Measurements from ENCODE around the gene OGA. TPM values are rescaled to one million over a fixed set of nuclear protein-coding genes. Genes with fewer than 3 reads are reported as not detected.
A peak's percentile ranks its signal among the peaks of the same experiment; 100 is the strongest.

Gene OGA
- total and polyA plus RNA-seq, 9 of the 15 experiments (the other 6 are each of a cell fraction or from before 2014, with no cell fraction given), result 13.5 to 73.5 (median 59.5) TPM

- Histone ChIP-seq H3K4me2 (ENCODE audit: insufficient read depth, low read length) (no peak overlapping the region), H4K20me1 (replicated peaks; ENCODE audit: control insufficient read depth, insufficient read depth, low read length) (0 out of 2 replicates have a peak, but pooled peaks cover 5% of the 10 kb centered on the region), H3K9me1 (ENCODE audit: control insufficient read depth, insufficient read depth, low read length) (no peaks in the 10 kb centered on the region), H3K4me3 (no peak overlapping the region), H3K9me3 (replicated peaks; ENCODE audit: control insufficient read depth, insufficient read depth, low read depth, low read length) (no peaks in the 10 kb centered on the region), H2AFZ (ENCODE audit: low read depth, low read length) (no peak overlapping the region), H3K4me1 (replicated peaks in 1 of 2; ENCODE audit: control insufficient read depth in 2 of 2, insufficient read depth in 2 of 2, low read length in 2 of 2) (peaks cover 9 to 30% of the 10 kb centered on the region in 2 experiments; a peak in 4 of 5 replicates), H3K9ac (ENCODE audit: insufficient read depth in 1 of 2, low read depth in 2 of 2, low read length in 2 of 2) (peak overlapping the region in 1 of 2 experiments; percentile 40; a peak in 1 of 4 replicates), H3K36me3 (ENCODE audit: control insufficient read depth, insufficient read depth, low read length) (peaks cover 4% of the 10 kb centered on the region; the same call in 1 of the 3 replicates), H3K79me2 (ENCODE audit: control insufficient read depth, insufficient read depth, low read length) (no peaks in the 10 kb centered on the region), H3K27ac (ENCODE audit: extremely low read depth, low read depth, low read length) (no peak overlapping the region), H3K27me3 (ENCODE audit: control insufficient read depth in 2 of 2, insufficient read depth in 2 of 2, low read length in 2 of 2) (no peaks in the 10 kb centered on the region)
- peak; percentile 0 to 1 (median 1) for DNase-seq (ENCODE audit: extremely low read depth in 1 of 4, low spot score in 3 of 4)
- CTCF ChIA-PET (ENCODE audit: low intra/inter-chr PET ratio), result no interaction called here
- no TSS peak for BruUV-seq (replicated peaks)
- in situ Hi-C loops (cut with MboI) (loop anchor here (5.0 to 25.0 kb wide), 5 partner anchors 204 to 774 kb away; partner anchors contain the start of genes ACTR1A, CUEDC2 and SUFU), intact Hi-C loops (cut with micrococcal nuclease) (no loop called here)
- no peak for TF ChIP-seq TCF15 (CRISPR knock-in tag; IDR thresholded peaks at IDR 0.05)
- no peak for TF ChIP-seq GATAD2A (IDR thresholded peaks at IDR 0.05)
- TF ChIP-seq GABPB1 (CRISPR knock-in tag; IDR thresholded peaks at IDR 0.05), result no peak
- TF ChIP-seq DNMT1 (IDR thresholded peaks at IDR 0.05), result no peak
- TF ChIP-seq KAT8 (IDR thresholded peaks at IDR 0.05; ENCODE audit: low read depth), result no peak
- TF ChIP-seq ARNT (IDR thresholded peaks at IDR 0.05), result no peak
- TF ChIP-seq ESRRB (CRISPR knock-in tag; IDR thresholded peaks at IDR 0.05; ENCODE audit: borderline replicate concordance), result no peak
- TF ChIP-seq ARID2 (IDR thresholded peaks at IDR 0.05), result no peak
- no peak for TF ChIP-seq SNAPC5 (CRISPR knock-in tag; IDR thresholded peaks at IDR 0.05)
- no peak for TF ChIP-seq ZNF354B (CRISPR knock-in tag; IDR thresholded peaks at IDR 0.05)
- TF ChIP-seq NR2C1 (IDR thresholded peaks at IDR 0.05), result no peak
- TF ChIP-seq NR2C1 (tag; IDR thresholded peaks at IDR 0.05), result no peak
- no peak for TF ChIP-seq POLR3A (IDR thresholded peaks at IDR 0.05; ENCODE audit: borderline replicate concordance, extremely low read depth, insufficient read depth, insufficient read length)
- no peak for TF ChIP-seq DLX4 (CRISPR knock-in tag; IDR thresholded peaks at IDR 0.05)
- TF ChIP-seq MIER1 (IDR thresholded peaks at IDR 0.05; ENCODE audit: low read depth), result no peak
- TF ChIP-seq JUND (IDR thresholded peaks at IDR 0.05; ENCODE audit: borderline replicate concordance, low read depth, low read length), result no peak
- no peak for TF ChIP-seq JUND (tag; IDR thresholded peaks at IDR 0.05; ENCODE audit: borderline replicate concordance, low read depth, low read length)
- TF ChIP-seq PTRF (tag; IDR thresholded peaks at IDR 0.05), result no peak
- TF ChIP-seq SIX5 (IDR thresholded peaks at IDR 0.05; ENCODE audit: borderline replicate concordance in 1 of 2, insufficient read depth in 1 of 2, low read depth in 1 of 2, low read length in 2 of 2), result no peak
- no peak for FAIRE-seq
- no peak for ATAC-seq
- 62% methylated on average over 4 of the region's 6 CpGs for WGBS (ENCODE audit: insufficient coverage, low coverage, missing lambda C conversion rate)
- POLR2A ChIA-PET, result interaction anchor here (2.1 kb wide), 1 partner anchor 25 kb away, joined by 6 read pairs; no protein-coding TSS in a partner anchor
Measured at GRCh38 chr10:101838416-101838970, 20.2 kb upstream of the OGA start.

All from K562 (cell line).